ENCODE measurements around the gene ADI1.

DNA sequence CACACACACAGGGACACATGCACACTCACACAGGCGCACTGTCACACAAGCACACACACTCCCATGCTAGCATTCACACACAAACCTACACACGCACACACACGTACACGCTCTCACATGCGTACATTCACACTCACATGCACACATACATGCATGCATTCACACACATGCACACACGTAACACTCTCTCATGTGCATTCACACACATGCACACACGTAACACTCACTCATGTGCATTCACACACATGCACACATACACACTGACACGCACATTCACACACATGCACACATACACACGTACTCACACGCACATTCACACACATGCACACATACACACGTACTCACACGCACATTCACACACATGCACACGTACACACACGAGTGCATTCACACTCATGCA is 16.3 kb downstream of the ADI1 start:
- TF ChIP-seq, protein P1, sequence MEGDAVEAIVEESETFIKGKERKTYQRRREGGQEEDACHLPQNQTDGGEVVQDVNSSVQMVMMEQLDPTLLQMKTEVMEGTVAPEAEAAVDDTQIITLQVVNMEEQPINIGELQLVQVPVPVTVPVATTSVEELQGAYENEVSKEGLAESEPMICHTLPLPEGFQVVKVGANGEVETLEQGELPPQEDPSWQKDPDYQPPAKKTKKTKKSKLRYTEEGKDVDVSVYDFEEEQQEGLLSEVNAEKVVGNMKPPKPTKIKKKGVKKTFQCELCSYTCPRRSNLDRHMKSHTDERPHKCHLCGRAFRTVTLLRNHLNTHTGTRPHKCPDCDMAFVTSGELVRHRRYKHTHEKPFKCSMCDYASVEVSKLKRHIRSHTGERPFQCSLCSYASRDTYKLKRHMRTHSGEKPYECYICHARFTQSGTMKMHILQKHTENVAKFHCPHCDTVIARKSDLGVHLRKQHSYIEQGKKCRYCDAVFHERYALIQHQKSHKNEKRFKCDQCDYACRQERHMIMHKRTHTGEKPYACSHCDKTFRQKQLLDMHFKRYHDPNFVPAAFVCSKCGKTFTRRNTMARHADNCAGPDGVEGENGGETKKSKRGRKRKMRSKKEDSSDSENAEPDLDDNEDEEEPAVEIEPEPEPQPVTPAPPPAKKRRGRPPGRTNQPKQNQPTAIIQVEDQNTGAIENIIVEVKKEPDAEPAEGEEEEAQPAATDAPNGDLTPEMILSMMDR (IDR thresholded peaks at IDR 0.05): no peak
- TF ChIP-seq ZFX (IDR thresholded peaks at IDR 0.05; ENCODE audit: borderline replicate concordance): no peak

Measured in 22Rv1 (cell line).